Measurements from ENCODE around the gene FBXO34. TPM values are rescaled to one million over a fixed set of nuclear protein-coding genes. Genes with fewer than 3 reads are reported as not detected.
A peak's percentile ranks its signal among the peaks of the same experiment; 100 is the strongest.

The FBXO34 gene
- total and polyA plus RNA-seq, 2 of the 13 experiments (the other 11 are each of a cell fraction or from before 2014, with no cell fraction given): 8.8 to 13.5 TPM

- TF ChIP-seq ZNF512 (CRISPR knock-in tag; IDR thresholded peaks at IDR 0.05) (no peak), MED1 (CRISPR knock-in tag; IDR thresholded peaks at IDR 0.05) (no peak), TCF7 (IDR thresholded peaks at IDR 0.05; ENCODE audit: low read depth) (no peak), GRHL1 (CRISPR knock-in tag; conservative IDR thresholded peaks at IDR 0.05) (no peak), ZNF710 (CRISPR knock-in tag; IDR thresholded peaks at IDR 0.05; ENCODE audit: borderline replicate concordance) (no peak)
These were observed 56.0 kb downstream of the FBXO34 start (continued) for GRCh38 chr14:55327179-55327578.

GRCh38 chr14:55328317-55328716, 57.1 kb downstream of the FBXO34 start:
- H3K4me1 ChIP-seq (ENCODE audit: insufficient read depth, low read length): peaks cover 20% of the 10 kb centered on the region
- intact Hi-C loops (cut with micrococcal nuclease; ENCODE audit: unreplicated experiment) (no loop called here), in situ Hi-C loops (cut with HindIII; ENCODE audit: extremely low pct_ligation_motif_present, low pct_unique_long_range_greater_than_20kb) (no loop called here)
- ATAC-seq (peak; percentile 47; the same call in 1 of the 3 replicates), FAIRE-seq (no peak), DNase-seq (ENCODE audit: low spot score) (peak; percentile 12)
- no peak overlapping the region for H2AFZ ChIP-seq (ENCODE audit: low read length)
- ChIA-PET CTCF (ENCODE audit: low intra/inter-chr PET ratio, low total read pairs) (no interaction called here), POLR2A (no interaction called here)
- no TSS peak for BruUV-seq (replicated peaks)
- no peak overlapping the region for H3K4me2 ChIP-seq (ENCODE audit: low read depth, low read length)
- no peaks in the 10 kb centered on the region for H3K27me3 ChIP-seq (ENCODE audit: control insufficient read depth in 1 of 2, insufficient read depth in 2 of 2, low read length in 2 of 2)
- TF ChIP-seq PBX2 (CRISPR knock-in tag; IDR thresholded peaks at IDR 0.05) (no peak), ZNF609 (CRISPR knock-in tag; IDR thresholded peaks at IDR 0.05; ENCODE audit: borderline replicate concordance) (no peak), ZNF33A (CRISPR knock-in tag; IDR thresholded peaks at IDR 0.05; ENCODE audit: borderline replicate concordance) (no peak), SOX13 (IDR thresholded peaks at IDR 0.05) (no peak), SOX13 (CRISPR knock-in tag; conservative IDR thresholded peaks at IDR 0.05 in 1 of 2, IDR thresholded peaks at IDR 0.05 in 1 of 2) (peak in 1 of 2 experiments; percentile 42; a peak in 2 of 4 replicates), CBX5 (CRISPR knock-in tag; IDR thresholded peaks at IDR 0.05; ENCODE audit: borderline replicate concordance) (no peak)
- H3K27ac ChIP-seq (ENCODE audit: extremely low read length, insufficient read depth, low read length): no peak overlapping the region
- H3K9me3 ChIP-seq (ENCODE audit: low read length): no peaks in the 10 kb centered on the region
- H3K9ac ChIP-seq (ENCODE audit: insufficient read depth, low read depth, low read length): no peak overlapping the region
- 100% methylated on average over 3 of the region's 3 CpGs for WGBS (ENCODE audit: low lambda C conversion rate)
- H3K79me2 ChIP-seq (ENCODE audit: insufficient read depth, low read length): peaks cover 52% of the 10 kb centered on the region
- 0 out of 5 replicates have a peak, but pooled peaks cover 0 to 3% of the 10 kb centered on the region in 2 experiments for H3K36me3 ChIP-seq (replicated peaks in 1 of 2; ENCODE audit: control insufficient read depth in 1 of 2, insufficient read depth in 2 of 2, low read length in 2 of 2)
- no peak overlapping the region for H3K4me3 ChIP-seq (replicated peaks in 1 of 3; ENCODE audit: insufficient read depth in 1 of 3, low read depth in 2 of 3, low read length in 3 of 3)
- no peaks in the 10 kb centered on the region for H4K20me1 ChIP-seq (ENCODE audit: insufficient read depth, low read length)

Measured in HepG2 (cell line).